GM23248 (cell line): Measurements from ENCODE around the gene ANKRD24.

Source experiments
- EZH2 ChIP-seq: fragments of 200-600 bp; sonication (generic); IDR thresholded peaks from 2 replicates; pipeline ENCODE4 v1.6.1; 2018; ENCODE audit warnings: antibody characterized with exemption, mild to moderate bottlenecking; ENCODE audit not compliant: insufficient read depth, poor library complexity, severe bottlenecking
- EZH2phosphoT487 ChIP-seq: fragments of 200-600 bp; sonication (generic); IDR thresholded peaks from 2 replicates; pipeline ENCODE4 v1.6.1; 2018; ENCODE audit warnings: antibody characterized with exemption, moderate library complexity, mild to moderate bottlenecking, low read depth; ENCODE audit not compliant: insufficient read depth

GRCh38 chr19:4182084-4182810 is at the start of gene ANKRD24, which contains the start of gene SIRT6:
- TF ChIP-seq EZH2 (no peak), EZH2phosphoT487 (no peak)
